Activated naive CD4-positive, alpha-beta T cell treated with anti-CD3 and anti-CD28 coated beads, Interleukin-2, amount 10 ng/mL, durations not matched to agents 7 days and 5 days (primary cell): Measurements from ENCODE around the gene SH3GL2.

Experiments
- CTCF ChIA-PET: fragments of 350-600 bp; sonication (Branson Sonifier 250); formaldehyde crosslinking; loops from one replicate; lab custom pipeline; 2021; ENCODE audit warnings: antibody characterized with exemption; lab: Charles Lee
- DNase-seq: peaks from one replicate; pipeline ENCODE4 v3.0.0-alpha.2; 2020
- H3K27ac Mint-ChIP-seq: one replicate; pipeline ENCODE4 v1.8.0; 2021; ENCODE audit warnings: mild to moderate bottlenecking, moderate library complexity, mixed read lengths
- H3K27me3 Mint-ChIP-seq: one replicate; pipeline ENCODE4 v1.8.0; 2021; ENCODE audit warnings: mild to moderate bottlenecking, mixed read lengths
- H3K36me3 Mint-ChIP-seq: one replicate; pipeline ENCODE4 v1.8.0; 2021; ENCODE audit warnings: mixed read lengths
- H3K4me1 Mint-ChIP-seq: one replicate; pipeline ENCODE4 v1.8.0; 2021; ENCODE audit warnings: mixed read lengths
- H3K4me3 Mint-ChIP-seq: one replicate; pipeline ENCODE4 v1.8.0; 2021; ENCODE audit warnings: mild to moderate bottlenecking, moderate library complexity, mixed read lengths
- H3K9me3 Mint-ChIP-seq: one replicate; pipeline ENCODE4 v1.8.0; 2021; ENCODE audit warnings: mixed read lengths

SH3GL2 gene

GRCh38 chr9:17726298-17726697, 147.4 kb downstream of the SH3GL2 start:
- CTCF ChIA-PET = no interaction called here
- H3K4me1 Mint-ChIP-seq = peaks cover 3% of the 10 kb centered on the region
- H3K36me3 Mint-ChIP-seq = no peaks in the 10 kb centered on the region
- H3K4me3 Mint-ChIP-seq = no peak overlapping the region
- no peak overlapping the region for H3K27ac Mint-ChIP-seq
- H3K27me3 Mint-ChIP-seq = no peaks in the 10 kb centered on the region
- DNase-seq = no peak
- peaks cover 23% of the 10 kb centered on the region for H3K9me3 Mint-ChIP-seq

GRCh38 chr9:17730899-17731298, 152.0 kb downstream of the SH3GL2 start:
- DNase-seq = no peak
- Mint-ChIP-seq H3K27me3 (no peaks in the 10 kb centered on the region), H3K4me3 (no peak overlapping the region), H3K27ac (no peak overlapping the region), H3K36me3 (no peaks in the 10 kb centered on the region), H3K4me1 (no peaks in the 10 kb centered on the region), H3K9me3 (peaks cover 11% of the 10 kb centered on the region)
- CTCF ChIA-PET = no interaction called here

GRCh38 chr9:17731308-17731707, 152.4 kb downstream of the SH3GL2 start:
- no peak overlapping the region for H3K4me3 Mint-ChIP-seq

GRCh38 chr9:17734674-17735073, 155.8 kb downstream of the SH3GL2 start:
- CTCF ChIA-PET = no interaction called here
- Mint-ChIP-seq H3K36me3 (no peaks in the 10 kb centered on the region), H3K4me1 (no peaks in the 10 kb centered on the region), H3K4me3 (no peak overlapping the region), H3K27me3 (no peaks in the 10 kb centered on the region), H3K27ac (no peak overlapping the region), H3K9me3 (peaks cover 7% of the 10 kb centered on the region)
- no peak for DNase-seq

More at GRCh38 chr9:17731308-17731707, 152.4 kb downstream of the SH3GL2 start:
- no peak for DNase-seq
- H3K36me3 Mint-ChIP-seq = no peaks in the 10 kb centered on the region
- H3K27me3 Mint-ChIP-seq = no peaks in the 10 kb centered on the region
- peaks cover 9% of the 10 kb centered on the region for H3K9me3 Mint-ChIP-seq
- H3K4me1 Mint-ChIP-seq = no peaks in the 10 kb centered on the region
- no peak overlapping the region for H3K27ac Mint-ChIP-seq
- CTCF ChIA-PET = no interaction called here

GRCh38 chr9:17735859-17736258, 157.0 kb downstream of the SH3GL2 start:
- no peaks in the 10 kb centered on the region for H3K4me1 Mint-ChIP-seq
- H3K4me3 Mint-ChIP-seq = no peak overlapping the region
- no peak for DNase-seq
- H3K27me3 Mint-ChIP-seq = no peaks in the 10 kb centered on the region
- no peaks in the 10 kb centered on the region for H3K36me3 Mint-ChIP-seq
- H3K27ac Mint-ChIP-seq = no peak overlapping the region
- CTCF ChIA-PET = no interaction called here
- peaks cover 7% of the 10 kb centered on the region for H3K9me3 Mint-ChIP-seq

GRCh38 chr9:17739022-17739421, 160.2 kb downstream of the SH3GL2 start:
- Mint-ChIP-seq H3K27ac (no peak overlapping the region), H3K9me3 (peaks cover 7% of the 10 kb centered on the region), H3K4me1 (no peaks in the 10 kb centered on the region), H3K27me3 (no peaks in the 10 kb centered on the region), H3K36me3 (no peaks in the 10 kb centered on the region), H3K4me3 (no peak overlapping the region)
- DNase-seq = no peak
- CTCF ChIA-PET = interaction anchor here (1.2 kb wide), 1 partner anchor 31 kb away, joined by 3 read pairs; no protein-coding TSS in a partner anchor

GRCh38 chr9:17739736-17740135, 160.9 kb downstream of the SH3GL2 start:
- no peaks in the 10 kb centered on the region for H3K4me1 Mint-ChIP-seq
- no peak overlapping the region for H3K27ac Mint-ChIP-seq
- CTCF ChIA-PET = interaction anchor here (1.2 kb wide), 1 partner anchor 30 kb away, joined by 3 read pairs; no protein-coding TSS in a partner anchor
- no peaks in the 10 kb centered on the region for H3K36me3 Mint-ChIP-seq
- H3K27me3 Mint-ChIP-seq = no peaks in the 10 kb centered on the region
- no peak for DNase-seq
- no peak overlapping the region for H3K4me3 Mint-ChIP-seq
- H3K9me3 Mint-ChIP-seq = peaks cover 7% of the 10 kb centered on the region

GRCh38 chr9:17742067-17742466, 163.2 kb downstream of the SH3GL2 start:
- peaks cover 3% of the 10 kb centered on the region for H3K9me3 Mint-ChIP-seq
- no peak overlapping the region for H3K4me3 Mint-ChIP-seq
- CTCF ChIA-PET = no interaction called here

GRCh38 chr9:17744786-17745185, 165.9 kb downstream of the SH3GL2 start:
- Mint-ChIP-seq H3K9me3 (peaks cover 4% of the 10 kb centered on the region), H3K36me3 (no peaks in the 10 kb centered on the region), H3K4me1 (no peaks in the 10 kb centered on the region), H3K27ac (no peak overlapping the region), H3K27me3 (no peaks in the 10 kb centered on the region), H3K4me3 (no peak overlapping the region)
- no peak for DNase-seq
- CTCF ChIA-PET = no interaction called here

More at GRCh38 chr9:17742067-17742466, 163.2 kb downstream of the SH3GL2 start:
- Mint-ChIP-seq H3K27ac (no peak overlapping the region), H3K27me3 (no peaks in the 10 kb centered on the region), H3K4me1 (no peaks in the 10 kb centered on the region), H3K36me3 (no peaks in the 10 kb centered on the region)
- no peak for DNase-seq

GRCh38 chr9:17750269-17750668, 171.4 kb downstream of the SH3GL2 start:
- no peak for DNase-seq
- Mint-ChIP-seq H3K4me1 (no peaks in the 10 kb centered on the region), H3K27me3 (no peaks in the 10 kb centered on the region), H3K9me3 (peaks cover 12% of the 10 kb centered on the region), H3K4me3 (no peak overlapping the region), H3K36me3 (no peaks in the 10 kb centered on the region), H3K27ac (no peak overlapping the region)
- CTCF ChIA-PET = no interaction called here

GRCh38 chr9:17751486-17751885, 172.6 kb downstream of the SH3GL2 start:
- Mint-ChIP-seq H3K4me3 (no peak overlapping the region), H3K4me1 (no peaks in the 10 kb centered on the region), H3K27me3 (no peaks in the 10 kb centered on the region), H3K27ac (no peak overlapping the region), H3K9me3 (peaks cover 9% of the 10 kb centered on the region), H3K36me3 (no peaks in the 10 kb centered on the region)
- no peak for DNase-seq
- CTCF ChIA-PET = interaction anchor here (0.6 kb wide), 1 partner anchor 48 kb away, joined by 5 read pairs; no protein-coding TSS in a partner anchor

- Mint-ChIP-seq H3K36me3 (no peaks in the 10 kb centered on the region), H3K27ac (no peak overlapping the region), H3K9me3 (peaks cover 9% of the 10 kb centered on the region), H3K4me1 (no peaks in the 10 kb centered on the region), H3K4me3 (no peak overlapping the region), H3K27me3 (no peaks in the 10 kb centered on the region)
- no peak for DNase-seq
- CTCF ChIA-PET = no interaction called here
These were observed 173.2 kb downstream of the SH3GL2 start for GRCh38 chr9:17752021-17752420.

- Mint-ChIP-seq H3K4me1 (no peaks in the 10 kb centered on the region), H3K4me3 (no peak overlapping the region), H3K27me3 (no peaks in the 10 kb centered on the region), H3K36me3 (no peaks in the 10 kb centered on the region), H3K9me3 (peaks cover 2% of the 10 kb centered on the region), H3K27ac (no peak overlapping the region)
- DNase-seq = no peak
- CTCF ChIA-PET = no interaction called here
These were observed 178.9 kb downstream of the SH3GL2 start for GRCh38 chr9:17757816-17758215.

- no peaks in the 10 kb centered on the region for H3K27me3 Mint-ChIP-seq
- H3K4me1 Mint-ChIP-seq = no peaks in the 10 kb centered on the region
- H3K4me3 Mint-ChIP-seq = no peak overlapping the region
- no peaks in the 10 kb centered on the region for H3K36me3 Mint-ChIP-seq
- no peaks in the 10 kb centered on the region for H3K9me3 Mint-ChIP-seq
- CTCF ChIA-PET = no interaction called here
- DNase-seq = no peak
- no peak overlapping the region for H3K27ac Mint-ChIP-seq
These were observed 181.4 kb downstream of the SH3GL2 start for GRCh38 chr9:17760250-17760649.

- Mint-ChIP-seq H3K27ac (no peak overlapping the region), H3K9me3 (peaks cover 2% of the 10 kb centered on the region), H3K27me3 (no peaks in the 10 kb centered on the region), H3K4me3 (no peak overlapping the region), H3K36me3 (no peaks in the 10 kb centered on the region), H3K4me1 (no peaks in the 10 kb centered on the region)
- CTCF ChIA-PET = no interaction called here
- DNase-seq = no peak
These were observed 183.3 kb downstream of the SH3GL2 start for GRCh38 chr9:17761984-17762676.
